ENCODE results near the gene KCNMB3. TPM values are rescaled to one million over a fixed set of nuclear protein-coding genes. Genes with fewer than 3 reads are reported as not detected.

The KCNMB3 gene
- total and polyA plus RNA-seq, 2 of the 13 experiments (the other 11 are each of a cell fraction or from before 2014, with no cell fraction given): 4.3 to 7.1 TPM

GRCh38 chr3:179250803-179251476 is at the start of gene KCNMB3 (continued):
- TF ChIP-seq ESRRA (CRISPR knock-in tag; IDR thresholded peaks at IDR 0.05; ENCODE audit: low read depth): 0 out of 2 replicates have a peak, but pooled peaks have one; percentile 28
- no peak for TF ChIP-seq RARG (CRISPR knock-in tag; IDR thresholded peaks at IDR 0.05; ENCODE audit: low read depth)
- TF ChIP-seq RCOR2 (CRISPR knock-in tag; IDR thresholded peaks at IDR 0.05): peak; percentile 43; the same call in 1 of the 2 replicates
- no peak for TF ChIP-seq ZNF224 (CRISPR knock-in tag; IDR thresholded peaks at IDR 0.05)
- no peak for TF ChIP-seq ZZZ3 (CRISPR knock-in tag; IDR thresholded peaks at IDR 0.05; ENCODE audit: borderline replicate concordance)
- TF ChIP-seq BCL6 (CRISPR knock-in tag; IDR thresholded peaks at IDR 0.05): peak; percentile 58; the same call in 1 of the 2 replicates
- TF ChIP-seq, protein P1, sequence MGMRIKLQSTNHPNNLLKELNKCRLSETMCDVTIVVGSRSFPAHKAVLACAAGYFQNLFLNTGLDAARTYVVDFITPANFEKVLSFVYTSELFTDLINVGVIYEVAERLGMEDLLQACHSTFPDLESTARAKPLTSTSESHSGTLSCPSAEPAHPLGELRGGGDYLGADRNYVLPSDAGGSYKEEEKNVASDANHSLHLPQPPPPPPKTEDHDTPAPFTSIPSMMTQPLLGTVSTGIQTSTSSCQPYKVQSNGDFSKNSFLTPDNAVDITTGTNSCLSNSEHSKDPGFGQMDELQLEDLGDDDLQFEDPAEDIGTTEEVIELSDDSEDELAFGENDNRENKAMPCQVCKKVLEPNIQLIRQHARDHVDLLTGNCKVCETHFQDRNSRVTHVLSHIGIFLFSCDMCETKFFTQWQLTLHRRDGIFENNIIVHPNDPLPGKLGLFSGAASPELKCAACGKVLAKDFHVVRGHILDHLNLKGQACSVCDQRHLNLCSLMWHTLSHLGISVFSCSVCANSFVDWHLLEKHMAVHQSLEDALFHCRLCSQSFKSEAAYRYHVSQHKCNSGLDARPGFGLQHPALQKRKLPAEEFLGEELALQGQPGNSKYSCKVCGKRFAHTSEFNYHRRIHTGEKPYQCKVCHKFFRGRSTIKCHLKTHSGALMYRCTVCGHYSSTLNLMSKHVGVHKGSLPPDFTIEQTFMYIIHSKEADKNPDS (CRISPR knock-in tag; IDR thresholded peaks at IDR 0.05): no peak
- no peak for TF ChIP-seq ZNF891 (CRISPR knock-in tag; IDR thresholded peaks at IDR 0.05)
- TF ChIP-seq KDM3A (CRISPR knock-in tag; IDR thresholded peaks at IDR 0.05; ENCODE audit: low read depth): no peak
- no peak for TF ChIP-seq ZNF253 (CRISPR knock-in tag; IDR thresholded peaks at IDR 0.05; ENCODE audit: borderline replicate concordance)
- no peak for TF ChIP-seq ZNF468 (CRISPR knock-in tag; IDR thresholded peaks at IDR 0.05)
- 0 out of 2 replicates have a peak, but pooled peaks have one; percentile 24 for TF ChIP-seq ZFP1 (CRISPR knock-in tag; IDR thresholded peaks at IDR 0.05)
- no peak for TF ChIP-seq ATM (IDR thresholded peaks at IDR 0.05; ENCODE audit: borderline replicate concordance)
- TF ChIP-seq MAX (IDR thresholded peaks at IDR 0.05): no peak
- TF ChIP-seq PRMT3 (CRISPR knock-in tag; IDR thresholded peaks at IDR 0.05; ENCODE audit: borderline replicate concordance, low read depth): no peak
- no peak for TF ChIP-seq ZNF879 (CRISPR knock-in tag; IDR thresholded peaks at IDR 0.05)
- TF ChIP-seq REPIN1 (CRISPR knock-in tag; IDR thresholded peaks at IDR 0.05; ENCODE audit: borderline replicate concordance, low read depth): no peak
- peak; percentile 39; the same call in 1 of the 2 replicates for TF ChIP-seq ARID2 (CRISPR knock-in tag; IDR thresholded peaks at IDR 0.05; ENCODE audit: borderline replicate concordance)
- no peak for TF ChIP-seq MTF2 (CRISPR knock-in tag; IDR thresholded peaks at IDR 0.05; ENCODE audit: borderline replicate concordance)
- no peak for TF ChIP-seq TRIM24 (CRISPR knock-in tag; IDR thresholded peaks at IDR 0.05)
- no peak for TF ChIP-seq PAX8 (CRISPR knock-in tag; IDR thresholded peaks at IDR 0.05; ENCODE audit: borderline replicate concordance)
- TF ChIP-seq RARA (CRISPR knock-in tag; IDR thresholded peaks at IDR 0.05): peak; percentile 73
- TF ChIP-seq ZFP82 (CRISPR knock-in tag; IDR thresholded peaks at IDR 0.05; ENCODE audit: borderline replicate concordance): no peak
- no peak for TF ChIP-seq DNMT1 (CRISPR knock-in tag; IDR thresholded peaks at IDR 0.05)
- TF ChIP-seq, protein P2, sequence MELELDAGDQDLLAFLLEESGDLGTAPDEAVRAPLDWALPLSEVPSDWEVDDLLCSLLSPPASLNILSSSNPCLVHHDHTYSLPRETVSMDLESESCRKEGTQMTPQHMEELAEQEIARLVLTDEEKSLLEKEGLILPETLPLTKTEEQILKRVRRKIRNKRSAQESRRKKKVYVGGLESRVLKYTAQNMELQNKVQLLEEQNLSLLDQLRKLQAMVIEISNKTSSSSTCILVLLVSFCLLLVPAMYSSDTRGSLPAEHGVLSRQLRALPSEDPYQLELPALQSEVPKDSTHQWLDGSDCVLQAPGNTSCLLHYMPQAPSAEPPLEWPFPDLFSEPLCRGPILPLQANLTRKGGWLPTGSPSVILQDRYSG (CRISPR knock-in tag; IDR thresholded peaks at IDR 0.05): no peak
- TF ChIP-seq MEF2D (CRISPR knock-in tag; IDR thresholded peaks at IDR 0.05): peak; percentile 55; the same call in 1 of the 2 replicates
- TF ChIP-seq FOXA1 (IDR thresholded peaks at IDR 0.05): peak; percentile 84
- TF ChIP-seq FOXA1 (CRISPR knock-in tag; IDR thresholded peaks at IDR 0.05): peak; percentile 90

Measured in HepG2 (cell line).